Right lobe of liver (tissue), 4 donors: ENCODE measurements around the gene HNRNPUL1.
"Not testable (repeated sequence)": the region's sequence is repeated elsewhere in the genome, so short reads cannot be mapped to it uniquely, and the experiment has no call there.

Source experiments
- CTCF ChIP-seq, 4 donors: fragments of 200-600 bp in 3 of 4; fragments of 450-650 bp in 1 of 4; IDR thresholded peaks; one replicate each; pipeline versions ENCODE4 v1.5.1 to v1.8.0; 2016 to 2022; ENCODE audit warnings: antibody characterized with exemption in 4 of 4, mild to moderate bottlenecking in 2 of 4
- POLR2A ChIP-seq: fragments of 450-650 bp; IDR thresholded peaks from one replicate; pipeline ENCODE4 v1.6.1; 2017; ENCODE audit warnings: antibody characterized with exemption, mild to moderate bottlenecking
- donor health status: DM: no; HTN: no; CAD: no.
- donor health status: DM: no; HTN: no; CAD: no.
- donor health status: DM: no; HTN: yes; CAD: no.

DNA sequence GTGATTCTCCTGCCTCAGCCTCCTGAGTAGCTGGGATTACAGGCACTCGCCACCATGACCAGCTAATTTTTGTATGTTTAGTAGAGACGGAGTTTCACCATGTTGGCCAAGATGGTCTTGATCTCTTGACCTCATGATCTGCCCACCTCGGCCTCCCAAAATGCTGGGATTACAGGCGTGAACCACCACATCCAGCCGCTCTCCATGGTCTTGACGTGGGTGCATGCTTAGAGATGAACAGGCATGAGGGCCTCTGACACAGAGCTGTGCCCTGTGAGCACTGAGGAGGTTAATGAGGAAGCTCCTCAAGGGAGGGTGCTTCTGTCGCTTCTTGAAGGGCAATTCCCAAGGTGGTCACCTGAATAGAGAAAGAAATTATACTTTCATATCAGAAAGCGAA lies 25.6 kb downstream of the HNRNPUL1 start:
- TF ChIP-seq POLR2A; CTCF (IDR thresholded peaks at IDR 0.05): not testable (repeated sequence)
